HG03095 (cell line): Measurements from ENCODE around the gene HDAC4.

Source experiments
- ATAC-seq: cut with Tn5 transposase; IDR thresholded peaks from one replicate; pipeline ENCODE4 v1.9.1; 2021; ENCODE audit warnings: moderate library complexity; ENCODE audit not compliant: unreplicated experiment

The HDAC4 gene

DNA sequence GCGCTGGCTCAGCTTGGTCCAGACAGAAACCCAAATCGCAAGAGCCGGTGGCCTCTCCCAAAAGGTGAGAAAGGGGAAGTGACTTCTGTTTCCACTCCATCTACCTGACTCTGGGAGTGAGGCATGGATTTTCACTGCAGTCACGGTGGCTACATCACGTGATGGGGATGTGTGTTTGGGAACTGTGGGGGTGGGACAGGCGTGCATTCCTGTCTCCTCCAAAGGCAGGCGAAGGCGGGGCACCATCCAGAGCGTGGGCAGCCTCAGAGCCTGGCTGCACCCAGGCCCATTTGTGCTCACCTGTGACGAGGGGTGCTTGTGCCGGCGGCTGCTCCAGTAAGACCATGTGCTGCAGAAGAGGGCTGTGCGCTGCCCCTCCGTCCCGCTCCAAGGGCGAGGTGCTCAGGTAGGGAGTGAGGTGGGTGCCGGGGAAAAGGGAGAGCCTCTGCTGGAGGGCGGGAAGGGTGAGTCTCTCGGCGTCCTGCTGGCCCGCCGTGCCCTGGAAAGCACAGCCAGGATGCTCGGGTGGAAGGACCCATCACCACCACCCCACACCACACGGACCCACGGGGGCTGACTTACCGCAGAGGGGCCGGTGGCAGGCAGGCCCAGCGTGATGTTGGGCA is 266.8 kb downstream of the HDAC4 start:
- ATAC-seq, result no peak

- ATAC-seq, result no peak
These were observed 268.0 kb downstream of the HDAC4 start for GRCh38 chr2:239132786-239133185.

DNA sequence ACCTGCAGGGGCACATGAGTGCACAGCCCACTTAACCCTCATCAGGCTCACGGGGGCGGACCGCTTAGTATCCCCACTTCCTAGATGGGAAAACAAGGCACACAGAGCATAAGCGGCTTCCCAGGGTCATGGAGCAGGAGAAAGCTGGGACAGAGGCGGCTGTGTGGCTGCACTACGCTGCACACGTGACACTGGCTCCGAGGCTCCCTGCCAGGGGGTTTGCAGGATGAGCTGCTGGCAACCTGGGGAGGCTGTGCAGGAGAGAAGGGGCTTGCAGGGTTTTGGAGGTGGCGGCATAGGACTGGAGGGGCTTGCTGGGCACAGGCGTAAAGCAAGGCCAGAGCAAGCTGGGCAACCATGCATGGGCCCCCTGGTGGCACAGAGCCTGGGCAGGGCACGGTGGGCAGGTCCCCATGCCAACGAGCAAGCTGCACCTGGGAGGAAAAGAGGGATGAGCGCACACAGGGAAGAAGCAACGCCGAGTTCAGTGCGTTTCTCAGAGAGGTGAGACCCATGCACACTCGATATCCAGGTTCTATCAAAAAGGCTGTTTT is 268.6 kb downstream of the HDAC4 start:
- no peak for ATAC-seq

DNA sequence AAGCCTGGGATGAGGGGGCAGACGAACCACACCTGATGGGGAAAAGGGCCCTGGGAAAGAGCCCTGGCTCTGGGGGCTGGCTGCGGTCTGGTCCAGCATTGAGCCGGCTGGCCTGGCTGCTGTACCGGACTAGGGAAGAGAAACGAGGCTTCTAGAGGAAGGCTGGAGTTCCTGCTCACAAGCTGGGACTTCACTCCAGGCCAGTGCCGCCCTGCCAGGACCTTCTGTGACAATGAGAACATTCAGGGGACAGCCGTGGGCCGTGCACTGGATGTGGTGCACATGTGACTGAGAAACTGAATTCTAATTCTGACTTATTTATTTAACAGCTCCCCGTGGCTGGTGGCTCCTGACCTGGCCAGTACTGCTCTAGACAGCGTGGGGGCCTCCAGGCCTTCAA is 269.3 kb downstream of the HDAC4 start:
- no peak for ATAC-seq

- no peak for ATAC-seq
These were observed 270.0 kb downstream of the HDAC4 start for GRCh38 chr2:239130786-239131325.

DNA sequence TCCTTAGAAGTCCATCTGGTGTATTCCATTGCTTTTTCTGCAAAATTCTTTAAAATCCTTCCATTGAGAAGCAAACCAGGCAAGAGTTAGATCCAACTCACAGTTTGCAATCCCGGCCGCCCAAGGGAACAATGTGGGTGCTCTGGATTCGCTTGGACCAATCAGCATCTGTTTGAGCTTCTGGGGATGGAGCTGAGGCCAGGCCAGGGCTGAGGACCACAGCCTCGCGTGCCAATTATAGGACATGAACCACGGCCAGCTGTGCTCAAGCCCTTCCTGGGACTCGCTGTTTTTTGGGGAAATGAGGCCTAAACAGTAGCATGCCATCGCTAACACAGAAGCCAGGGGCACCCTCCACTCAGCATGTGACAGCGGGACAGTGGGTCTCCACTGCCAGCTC is 270.8 kb downstream of the HDAC4 start:
- no peak for ATAC-seq

GRCh38 chr2:239129147-239129920 is 271.5 kb downstream of the HDAC4 start:
- ATAC-seq, result no peak

DNA sequence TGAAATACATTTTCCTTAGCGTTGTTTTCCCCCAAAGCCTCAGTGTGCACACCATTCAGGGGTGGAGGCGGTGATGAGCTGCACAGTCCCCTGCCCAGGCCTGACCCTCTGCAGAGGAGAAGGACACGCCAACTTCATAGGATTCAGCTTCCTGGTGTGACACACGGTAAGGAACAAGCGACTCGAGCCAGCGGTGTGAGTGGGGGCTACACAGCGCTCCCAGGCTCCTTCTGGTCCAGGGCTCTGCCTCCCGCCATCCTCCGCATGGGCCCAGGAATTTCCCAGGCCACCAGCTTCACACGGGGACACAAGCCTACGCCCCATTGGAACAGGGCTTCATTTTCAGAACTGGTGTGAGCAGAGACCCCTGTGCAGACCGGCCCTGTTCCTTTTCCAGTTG is 272.1 kb downstream of the HDAC4 start:
- no peak for ATAC-seq

DNA sequence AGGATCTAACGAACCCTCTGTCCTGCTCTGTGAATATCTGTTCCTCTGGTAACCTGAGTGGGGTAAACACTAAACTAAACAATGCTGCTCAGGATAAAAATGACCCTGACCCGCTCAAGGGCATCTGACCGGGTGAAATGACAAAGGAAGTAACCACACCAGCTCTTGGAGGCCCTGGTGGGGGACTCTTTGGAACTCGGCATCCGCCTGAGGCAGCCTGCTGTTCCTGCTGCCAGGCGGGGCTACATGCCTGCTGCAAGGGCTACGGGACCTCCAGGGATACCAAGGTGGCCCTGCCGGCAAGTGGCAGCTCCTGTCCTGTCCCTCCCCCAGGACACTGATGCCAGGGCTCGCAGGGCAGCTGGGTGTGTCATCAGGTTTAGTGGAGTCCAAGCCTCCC is 273.3 kb downstream of the HDAC4 start:
- no peak for ATAC-seq

DNA sequence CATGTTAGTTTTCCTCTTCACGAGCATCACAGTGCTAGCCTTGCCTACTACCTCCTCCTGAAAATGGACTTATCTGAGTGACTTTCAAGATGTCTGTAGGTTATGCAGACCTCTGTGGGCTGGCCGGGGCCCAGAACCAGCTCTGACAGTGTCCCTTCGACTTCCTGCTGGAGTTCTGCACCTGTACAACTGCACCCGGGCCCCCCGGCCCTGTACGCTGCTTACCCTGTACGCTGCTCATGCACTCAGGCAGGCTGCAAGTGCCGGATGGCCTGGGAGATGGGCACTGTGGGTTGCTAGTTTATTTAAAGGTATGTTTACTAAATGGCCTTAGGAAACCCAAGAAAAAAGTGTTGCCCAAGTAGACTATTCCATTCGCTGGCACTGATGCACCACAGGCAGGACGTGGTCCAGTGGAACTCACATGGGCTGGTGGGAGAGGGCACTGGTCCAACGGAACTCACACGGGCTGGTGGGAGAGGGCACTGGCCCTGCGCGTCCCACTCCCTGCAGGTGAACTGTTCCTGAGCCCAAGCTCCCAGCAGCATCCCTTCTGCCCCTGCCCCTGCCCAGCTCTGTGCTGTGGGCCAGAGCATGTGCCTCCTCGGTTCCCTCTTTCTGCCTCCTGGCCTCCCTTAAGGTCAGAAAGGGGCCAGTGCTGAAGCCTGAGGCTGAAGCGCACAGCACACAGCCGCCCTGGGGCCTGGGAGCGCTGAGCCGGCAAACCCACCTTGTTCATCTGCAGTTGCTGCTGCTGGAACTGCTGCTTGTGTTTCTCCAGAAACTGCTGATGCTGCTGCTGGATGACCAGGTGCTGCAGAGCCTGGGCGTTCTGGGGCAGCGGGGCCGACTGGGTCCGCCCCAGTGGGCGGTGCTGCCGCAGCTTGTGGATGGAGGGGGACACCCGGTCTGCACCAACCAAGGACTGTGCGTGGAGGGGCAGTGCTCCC is 274.8 kb downstream of the HDAC4 start:
- no peak for ATAC-seq

- no peak for ATAC-seq
These were observed 276.5 kb downstream of the HDAC4 start for GRCh38 chr2:239124152-239124899.

- ATAC-seq, result no peak
These were observed 278.3 kb downstream of the HDAC4 start for GRCh38 chr2:239122421-239123110.

GRCh38 chr2:239121600-239122012 is 279.2 kb downstream of the HDAC4 start:
- no peak for ATAC-seq

DNA sequence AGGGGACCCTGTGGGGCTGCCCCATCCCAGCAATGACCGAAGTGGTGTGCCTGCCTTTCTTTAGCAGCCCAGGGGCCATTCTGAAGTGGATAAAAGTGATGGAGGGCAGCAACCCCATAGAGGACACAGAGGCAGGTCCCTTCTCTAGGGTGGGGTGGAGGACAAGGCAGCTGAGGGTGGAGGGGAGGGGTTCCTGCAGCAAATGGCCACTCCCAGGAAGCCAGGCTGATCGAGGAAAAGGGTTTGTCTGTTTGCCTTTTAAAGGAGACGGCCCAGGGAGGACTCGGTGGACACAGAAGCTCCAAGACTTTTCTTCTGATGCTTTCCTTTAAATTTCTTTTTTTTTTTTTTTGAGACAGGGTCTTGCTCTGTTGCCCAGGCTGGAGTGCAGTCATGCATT is 280.2 kb downstream of the HDAC4 start:
- no peak for ATAC-seq

DNA sequence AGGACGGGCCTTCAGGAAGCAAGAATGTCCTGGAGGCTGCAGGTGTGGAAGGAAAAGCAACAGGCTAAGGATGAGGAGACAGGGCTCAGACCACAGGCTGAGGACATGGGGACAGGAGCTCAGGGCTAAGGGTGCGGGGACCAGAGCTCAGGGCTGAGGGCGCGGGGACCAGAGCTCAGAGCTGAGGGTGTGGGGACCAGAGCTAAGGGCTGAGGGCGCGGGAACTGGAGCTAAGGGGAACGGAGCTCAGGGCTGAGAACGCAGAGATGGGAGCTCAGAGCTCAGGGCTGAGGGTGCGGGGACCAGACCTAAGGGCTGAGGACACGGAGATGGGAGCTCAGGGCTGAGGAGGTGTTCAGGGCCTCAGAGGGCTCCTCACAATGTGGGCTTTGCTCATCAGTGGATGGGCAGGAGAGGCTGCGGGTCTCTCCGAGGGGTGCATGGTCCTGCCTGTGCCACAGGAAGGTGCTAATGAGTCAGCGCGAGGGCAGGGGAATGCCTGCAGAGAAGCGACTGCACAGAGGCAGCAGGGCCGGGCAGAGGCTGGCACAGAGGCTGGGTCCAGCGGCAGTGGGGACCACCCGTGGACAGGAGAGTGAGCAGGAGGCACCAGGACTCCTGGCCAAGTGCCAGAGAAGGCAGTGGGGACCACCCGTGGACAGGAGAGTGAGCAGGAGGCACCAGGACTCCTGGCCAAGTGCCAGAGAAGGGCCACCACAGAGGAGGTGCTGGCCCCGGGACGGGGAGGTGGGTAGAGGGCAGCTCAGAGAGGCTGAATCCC is 281.3 kb downstream of the HDAC4 start:
- ATAC-seq, result no peak

DNA sequence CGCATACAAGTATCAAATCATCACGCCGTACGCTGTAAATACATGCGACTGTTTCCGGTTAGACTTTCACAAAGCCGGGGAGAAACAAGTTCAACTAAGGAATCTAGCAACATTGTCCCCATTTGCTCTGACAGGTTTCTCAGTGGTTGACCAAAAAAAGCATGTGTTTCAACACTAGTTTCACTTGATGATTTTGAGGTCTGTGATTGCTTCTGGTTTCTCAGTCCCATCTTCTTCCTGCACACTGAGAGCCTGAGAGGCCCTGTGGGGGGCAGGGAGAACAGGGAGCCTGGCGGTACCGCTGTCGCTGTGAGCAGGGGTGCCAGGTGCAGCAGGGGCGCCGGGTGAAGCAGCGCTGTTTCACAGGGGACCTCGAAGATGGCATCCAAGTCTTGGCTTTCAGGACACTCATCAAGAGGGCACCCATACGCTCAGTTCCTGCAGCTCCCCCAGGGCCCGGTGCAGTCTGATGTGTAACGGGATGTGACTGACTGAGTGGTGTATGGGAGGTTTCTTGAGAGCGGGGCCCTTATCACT is 282.1 kb downstream of the HDAC4 start:
- ATAC-seq, result no peak

- ATAC-seq, result no peak
These were observed 282.6 kb downstream of the HDAC4 start for GRCh38 chr2:239118264-239118663.

DNA sequence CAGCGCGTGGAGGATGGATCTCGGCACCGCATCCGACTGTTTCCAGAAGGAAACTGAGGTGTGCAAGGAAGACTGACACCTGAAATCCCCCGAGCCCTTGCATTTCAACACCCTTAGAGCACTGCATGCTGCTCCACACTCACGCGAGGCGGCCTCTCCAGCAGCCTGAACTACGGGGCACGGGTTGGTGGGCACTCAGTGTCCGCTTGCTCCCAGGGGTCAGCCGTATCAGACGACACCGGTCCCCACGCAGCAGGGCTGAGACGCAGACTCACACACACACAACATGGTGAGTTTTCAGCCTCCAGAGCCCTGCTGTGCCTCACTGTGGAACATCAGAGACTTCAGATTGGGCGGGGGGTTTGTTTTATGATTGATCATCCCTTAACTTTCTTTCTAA is 283.0 kb downstream of the HDAC4 start:
- ATAC-seq, result no peak
